DMS114 treated with DMSO at 0.1 percent for 48 hours (cell line): ENCODE data around the gene KCMF1.
"Not testable (repeated sequence)": the region's sequence is repeated elsewhere in the genome, so short reads cannot be mapped to it uniquely, and the experiment has no call there.

Source experiments
- DNase-seq: peaks from one replicate; lab custom pipeline; 2025; ENCODE audit not compliant: unreplicated experiment; lab: John Stamatoyannopoulos, UW

KCMF1 gene

GRCh38 chr2:84970868-84971509, at the start of gene KCMF1:
Gene KCMF1 (plus strand): TSS chr2:84971161. CDS start chr2:84971452, 291 bp downstream.
- DNase-seq = peak; percentile 44

GRCh38 chr2:84923009-84923408, 48.0 kb upstream of the KCMF1 start:
- no peak for DNase-seq

- DNase-seq = no peak
These were observed 46.5 kb upstream of the KCMF1 start for GRCh38 chr2:84924173-84925106.

- DNase-seq = no peak
These were observed 45.6 kb upstream of the KCMF1 start for GRCh38 chr2:84925336-84925723.

GRCh38 chr2:84925724-84926376, 45.1 kb upstream of the KCMF1 start:
- DNase-seq = peak; percentile 75

- no peak for DNase-seq
These were observed 43.7 kb upstream of the KCMF1 start for GRCh38 chr2:84927275-84927627.

GRCh38 chr2:84931384-84931821, 39.6 kb upstream of the KCMF1 start:
- no peak for DNase-seq

GRCh38 chr2:84938194-84938879, 32.6 kb upstream of the KCMF1 start:
- no peak for DNase-seq

- no peak for DNase-seq
These were observed 31.4 kb upstream of the KCMF1 start for GRCh38 chr2:84939426-84940087.

- no peak for DNase-seq
These were observed 30.9 kb upstream of the KCMF1 start for GRCh38 chr2:84940088-84940470.

GRCh38 chr2:84940831-84941412, 30.0 kb upstream of the KCMF1 start:
- no peak for DNase-seq

- no peak for DNase-seq
These were observed 28.8 kb upstream of the KCMF1 start for GRCh38 chr2:84942166-84942565.

GRCh38 chr2:84942964-84943421, 28.0 kb upstream of the KCMF1 start:
- no peak for DNase-seq

GRCh38 chr2:84944295-84944909, 26.6 kb upstream of the KCMF1 start:
- DNase-seq = no peak

GRCh38 chr2:84945838-84946203, 25.1 kb upstream of the KCMF1 start:
- not testable (repeated sequence) for DNase-seq

- DNase-seq = no peak
These were observed 24.6 kb upstream of the KCMF1 start for GRCh38 chr2:84946204-84947009.

GRCh38 chr2:84947010-84947593, 23.9 kb upstream of the KCMF1 start:
- DNase-seq = no peak

- DNase-seq = no peak
These were observed 17.4 kb upstream of the KCMF1 start for GRCh38 chr2:84953535-84953934.

GRCh38 chr2:84954329-84954728, 16.6 kb upstream of the KCMF1 start:
- no peak for DNase-seq
